DMS53 treated with DMSO at 0.1 percent for 48 hours (cell line): ENCODE data around the gene HAUS7.

Experiments used
- DNase-seq: peaks from one replicate; lab custom pipeline; 2025; ENCODE audit not compliant: unreplicated experiment; lab: John Stamatoyannopoulos, UW

Gene HAUS7

GRCh38 chrX:153499876-153500275 lies 29.5 kb upstream of the HAUS7 start:
- DNase-seq: no peak

- DNase-seq: no peak
Observed at GRCh38 chrX:153499341-153499740, 29.0 kb upstream of the HAUS7 start.

DNA sequence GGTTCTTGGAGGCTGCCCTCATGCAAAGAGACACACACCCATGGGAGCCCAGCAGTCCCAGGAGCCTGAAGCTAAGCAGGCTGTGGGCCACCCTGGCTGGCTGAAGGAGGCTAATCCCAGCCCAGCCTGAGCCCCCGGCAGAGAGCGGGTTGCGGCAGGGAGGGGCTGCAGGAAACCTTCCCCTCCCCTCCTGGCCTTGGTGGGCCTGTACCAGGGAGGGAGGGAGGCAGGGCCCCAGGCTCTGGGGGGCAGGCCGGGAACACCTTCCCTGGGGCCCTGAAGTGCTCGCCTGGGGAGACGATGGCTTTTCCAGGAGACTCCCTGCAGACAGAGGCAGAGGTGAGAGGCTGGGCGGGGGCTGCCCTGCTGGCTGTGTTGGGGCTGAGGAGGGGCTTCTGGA lies 28.1 kb upstream of the HAUS7 start:
- DNase-seq: no peak

DNA sequence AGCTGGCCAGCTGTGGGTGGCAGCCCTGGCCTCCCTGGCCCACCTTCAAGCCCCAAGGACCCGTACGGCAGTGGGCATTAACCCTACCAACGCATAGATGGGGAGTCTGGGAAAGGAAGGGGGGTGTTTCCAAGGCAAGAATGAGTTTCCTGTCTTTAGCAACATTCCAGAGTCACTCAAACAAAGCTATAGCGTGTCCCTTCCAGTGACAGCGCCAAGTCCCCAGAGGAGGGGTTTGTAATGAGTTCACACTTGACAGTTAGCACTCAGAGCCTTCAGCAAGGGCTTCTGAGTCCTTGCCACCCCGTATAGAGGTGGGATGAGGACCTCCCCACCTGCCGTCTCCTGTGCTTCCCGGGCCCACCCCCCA lies 26.2 kb upstream of the HAUS7 start:
- no peak for DNase-seq

DNA sequence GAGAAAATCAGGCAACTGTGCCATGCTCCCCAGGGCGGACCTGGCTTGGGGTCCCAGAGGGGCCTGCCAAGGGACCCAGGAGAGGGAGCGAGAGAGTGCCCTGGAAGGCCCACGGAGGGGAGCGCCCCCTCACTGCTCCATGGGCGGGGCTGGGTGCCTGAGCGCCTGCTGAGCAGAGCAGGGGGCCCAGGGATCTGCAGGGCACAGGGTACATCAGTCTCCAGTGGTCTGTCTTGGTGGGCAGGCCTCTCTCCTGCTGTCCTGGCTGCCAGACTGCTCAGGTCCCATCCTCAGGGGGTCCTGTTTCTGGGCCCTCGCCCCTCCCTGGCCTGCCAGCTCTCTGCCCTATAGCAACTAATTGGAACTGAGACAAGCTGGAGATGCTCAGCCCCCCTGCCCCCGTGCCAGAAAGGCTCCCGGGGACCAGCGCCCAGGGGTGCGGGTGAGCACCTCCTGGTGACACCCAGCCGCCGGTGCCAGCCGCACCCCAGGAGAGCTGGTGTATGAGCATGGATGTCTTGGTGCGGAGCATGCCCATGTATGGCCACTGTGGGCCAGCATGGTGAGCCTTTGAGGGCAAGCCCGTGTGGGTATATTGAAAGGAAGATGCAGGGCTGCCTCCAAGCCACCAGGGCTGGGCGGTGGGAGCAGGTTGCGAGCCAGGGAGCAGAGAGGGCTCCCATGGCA lies 25.7 kb upstream of the HAUS7 start:
- no peak for DNase-seq

- DNase-seq: no peak
Observed at GRCh38 chrX:153495362-153495751, 25.0 kb upstream of the HAUS7 start.

GRCh38 chrX:153494541-153495361 lies 24.4 kb upstream of the HAUS7 start, which contains the start of gene BGN:
TSS of gene BGN (plus strand) at chrX:153494980. CDS start at chrX:153504632, 9,652 bp downstream.
- no peak for DNase-seq

GRCh38 chrX:153494061-153494460 lies 23.7 kb upstream of the HAUS7 start:
- no peak for DNase-seq

DNA sequence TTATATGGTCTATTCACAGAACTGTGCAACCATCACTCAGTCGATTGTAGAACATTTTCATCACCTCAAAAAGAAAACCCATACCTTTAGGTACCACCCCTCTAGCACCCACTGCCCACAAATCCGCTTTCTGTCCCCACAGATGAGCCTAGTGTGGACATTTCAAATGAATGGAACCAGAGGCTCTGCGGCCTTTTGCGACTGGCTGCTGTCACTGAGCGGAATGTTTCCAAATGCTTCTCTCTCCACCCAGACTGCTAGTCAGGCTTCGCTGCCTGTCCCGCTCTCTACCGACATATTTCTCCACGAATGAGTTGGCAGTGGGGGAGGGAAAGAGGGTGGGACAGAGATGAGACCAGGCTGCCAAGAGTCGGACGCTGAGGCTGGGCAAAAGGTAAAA lies 22.7 kb upstream of the HAUS7 start:
- DNase-seq: no peak

DNA sequence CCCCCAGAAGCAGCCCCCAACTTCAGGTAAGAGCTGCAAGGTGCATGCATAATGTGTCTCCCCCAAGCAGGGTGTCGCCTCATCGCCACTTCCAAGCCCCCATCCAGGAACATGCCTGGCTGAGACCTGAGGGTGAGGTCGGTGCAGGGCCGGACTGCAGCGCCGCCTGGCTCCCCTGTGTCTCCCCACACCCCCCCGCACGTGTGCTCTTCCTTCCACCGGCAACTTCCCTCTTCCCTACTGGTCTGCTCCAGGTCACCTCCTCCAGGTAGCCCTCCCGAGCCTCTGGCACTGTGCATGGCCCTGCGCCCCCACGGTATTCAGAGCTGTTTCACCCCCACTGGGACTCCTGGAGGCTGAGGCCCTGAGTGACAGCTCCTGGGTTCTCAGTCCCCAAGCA lies 22.2 kb upstream of the HAUS7 start:
- no peak for DNase-seq

DNA sequence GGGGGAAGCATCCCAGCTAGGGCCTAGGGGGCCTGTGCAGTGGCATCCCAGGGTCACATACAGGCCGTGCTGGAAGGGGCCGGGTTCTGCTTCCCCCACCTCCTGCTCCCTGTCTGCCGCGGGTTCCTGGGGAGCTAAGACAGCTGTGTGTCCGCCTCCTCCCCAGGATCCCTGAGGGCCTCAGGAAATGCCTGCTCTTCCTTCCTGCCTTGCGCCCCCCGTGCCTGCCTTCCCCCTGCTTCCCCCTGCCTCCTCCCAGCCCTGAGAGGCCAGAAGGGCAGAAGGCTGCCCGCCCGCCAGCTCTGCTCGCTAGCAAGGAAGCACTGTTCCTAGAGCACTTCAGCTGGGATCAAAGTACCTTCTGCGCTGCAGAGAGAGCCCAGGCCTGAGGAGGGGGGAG lies 21.5 kb upstream of the HAUS7 start:
- no peak for DNase-seq

- DNase-seq: no peak
Observed at GRCh38 chrX:153491351-153491914, 21.1 kb upstream of the HAUS7 start.

DNA sequence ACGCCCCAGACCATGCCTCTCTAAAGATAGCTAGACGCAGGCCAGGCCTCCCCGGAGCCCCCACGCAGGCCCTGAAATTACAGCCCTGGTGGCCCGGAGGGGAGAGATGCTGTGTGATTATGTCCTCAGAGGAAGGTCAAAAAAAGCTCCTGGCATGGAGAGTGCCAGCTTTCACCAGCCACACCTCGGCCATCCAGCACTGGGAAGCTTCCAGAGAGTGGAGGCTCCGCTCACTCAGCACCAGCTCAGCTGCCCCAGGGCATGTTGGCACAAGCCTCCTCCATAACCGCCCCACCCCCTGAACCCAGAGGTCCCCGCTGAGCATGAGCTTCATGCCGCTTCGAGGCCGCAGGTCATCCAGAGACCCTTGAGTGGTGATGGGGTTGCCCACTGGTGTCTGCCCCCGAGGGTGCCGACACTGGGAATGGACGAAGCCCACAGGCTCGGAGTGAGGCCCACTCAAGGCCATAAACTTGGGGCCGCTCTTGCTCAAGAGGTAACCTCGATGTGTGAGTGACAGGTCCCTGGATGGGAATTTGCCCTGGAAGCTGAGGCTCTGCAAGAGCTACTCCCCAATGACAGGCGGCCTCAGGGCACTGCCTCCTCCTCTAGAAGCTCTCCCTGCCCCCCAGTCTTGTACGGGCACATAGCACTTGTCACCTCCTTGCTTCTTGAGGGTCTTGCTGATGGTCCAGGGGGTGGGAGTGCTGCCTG lies 20.0 kb upstream of the HAUS7 start:
- DNase-seq: no peak

DNA sequence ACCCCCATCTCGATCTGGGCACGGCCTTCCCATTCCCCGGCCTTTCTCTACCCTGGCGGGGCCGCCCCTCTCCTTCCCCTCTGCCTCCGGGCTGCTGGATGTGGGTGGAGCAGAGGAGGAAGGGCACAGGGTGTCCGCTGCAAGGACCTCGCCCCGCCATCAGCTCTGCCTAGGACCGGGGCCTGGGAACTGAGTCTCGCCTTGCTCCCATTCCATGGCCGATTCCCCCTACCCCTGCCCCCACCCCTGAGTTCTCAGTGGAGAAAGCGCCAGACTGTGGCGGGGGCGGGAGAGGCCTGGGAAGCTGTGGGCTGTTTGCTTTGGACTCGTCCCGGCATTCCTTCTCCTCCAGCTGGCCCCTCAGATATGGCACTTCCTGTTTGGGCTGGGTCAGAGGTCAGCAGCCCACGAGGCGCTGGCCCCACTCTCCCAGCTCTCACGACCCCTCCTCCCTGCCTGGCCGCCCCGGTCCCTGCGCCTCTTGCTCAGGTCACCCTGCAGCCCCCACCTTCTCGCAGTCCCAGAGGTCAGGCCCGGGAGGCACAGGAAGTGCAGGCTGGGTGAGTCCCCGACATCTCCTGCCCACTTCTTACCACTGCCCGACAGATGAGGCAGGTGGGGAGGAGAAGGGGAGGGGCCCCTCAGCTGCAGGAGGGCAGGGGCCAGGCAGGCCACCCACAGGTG lies 18.0 kb upstream of the HAUS7 start:
- no peak for DNase-seq

DNA sequence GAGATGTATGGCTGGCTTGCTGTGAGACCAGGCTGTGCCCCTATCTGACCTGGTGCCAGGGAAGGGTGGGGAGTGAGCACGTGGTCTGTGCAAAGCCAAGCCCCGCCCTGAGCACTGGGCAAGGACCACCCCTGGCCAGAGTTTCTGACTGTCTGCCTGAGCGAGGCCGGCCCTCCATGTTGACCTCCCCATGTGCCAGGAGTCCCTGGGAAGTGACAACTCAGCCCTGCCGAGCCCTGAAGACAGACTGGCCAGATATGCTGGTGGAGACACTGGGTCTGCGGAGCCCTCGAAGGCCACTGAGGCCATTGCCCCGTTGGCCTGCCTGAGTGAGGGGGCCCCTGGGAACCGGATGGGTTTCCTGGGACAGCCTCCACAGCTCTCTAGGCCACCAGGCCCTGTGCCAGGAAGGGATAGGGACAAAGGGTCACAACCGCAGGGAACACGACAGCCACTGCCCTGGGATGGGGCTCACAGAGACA lies 17.3 kb upstream of the HAUS7 start:
- DNase-seq: no peak

- DNase-seq: no peak
Observed at GRCh38 chrX:153486171-153486570, 15.8 kb upstream of the HAUS7 start.

DNA sequence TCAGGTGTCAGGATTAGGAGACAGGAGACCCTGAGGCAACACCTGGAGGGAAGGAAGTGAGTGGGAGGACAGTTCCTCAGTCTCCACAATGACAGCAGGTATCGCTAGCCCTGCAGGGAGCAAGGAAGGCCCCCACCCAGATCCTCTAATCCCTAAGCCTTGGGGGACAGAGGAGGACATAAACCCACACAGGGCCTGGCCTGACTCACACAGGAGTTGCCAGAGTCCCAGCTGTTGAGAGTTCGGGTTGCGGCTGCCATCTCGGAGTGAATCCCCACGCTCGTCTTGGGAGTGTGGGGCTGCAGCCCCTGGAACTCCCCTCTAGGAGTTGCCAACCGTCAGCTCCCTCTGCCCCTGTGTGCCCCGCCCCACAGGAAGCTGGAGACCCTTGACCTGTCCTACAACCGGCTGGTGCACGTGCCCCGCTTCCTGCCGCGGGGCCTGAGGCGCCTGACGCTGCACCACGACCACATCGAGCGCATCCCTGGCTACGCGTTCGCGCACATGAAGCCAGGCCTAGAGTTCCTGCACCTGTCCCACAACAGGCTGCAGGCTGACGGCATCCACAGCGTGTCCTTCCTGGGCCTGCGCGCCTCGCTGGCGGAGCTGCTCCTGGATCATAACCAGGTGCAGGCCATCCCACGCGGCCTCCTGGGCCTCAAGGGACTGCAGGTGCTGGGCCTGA lies 15.2 kb upstream of the HAUS7 start:
- DNase-seq: no peak

GRCh38 chrX:153482376-153483015 lies 12.1 kb upstream of the HAUS7 start:
- no peak for DNase-seq

DNA sequence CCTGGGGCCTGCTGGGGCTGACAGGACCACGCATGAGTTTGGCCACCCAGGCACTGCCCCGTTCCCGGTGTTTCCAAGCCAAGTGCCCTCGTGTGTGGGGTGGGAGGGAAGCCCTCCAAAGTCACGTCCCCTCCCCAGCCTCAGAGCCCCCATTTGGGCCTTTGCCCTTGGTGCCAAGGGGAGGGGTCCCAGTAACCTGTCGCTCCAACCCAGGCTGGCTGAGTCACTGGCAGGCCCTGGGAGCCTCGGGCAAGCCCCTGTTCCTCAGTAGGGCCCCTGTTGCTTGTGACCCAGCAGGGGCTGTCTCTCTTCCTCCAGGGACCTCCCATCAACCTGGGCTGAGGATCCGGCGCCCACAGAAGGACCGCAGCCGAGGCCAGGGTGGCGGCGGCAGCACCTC lies 10.7 kb upstream of the HAUS7 start:
- no peak for DNase-seq

DNA sequence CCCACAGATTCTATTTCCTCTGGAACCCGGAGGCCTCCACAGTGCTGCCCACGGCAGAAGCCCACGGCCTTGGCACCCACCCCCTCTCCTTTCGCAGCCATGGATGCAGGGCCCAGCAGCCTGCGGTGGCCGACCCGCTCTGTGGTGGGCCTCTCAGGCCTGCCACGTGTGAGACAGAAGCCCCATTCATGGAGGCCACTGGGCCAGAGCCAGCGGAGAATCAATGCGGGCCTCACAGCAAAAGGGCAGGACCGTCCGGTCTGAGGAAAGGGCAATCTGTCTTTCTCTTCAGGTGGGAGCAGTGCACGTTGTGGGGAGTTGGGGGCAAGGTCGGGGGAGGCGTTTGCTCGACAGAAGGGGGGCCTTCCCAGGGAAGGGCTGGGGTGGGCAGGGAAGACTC lies 8.4 kb upstream of the HAUS7 start:
- no peak for DNase-seq
